Ureter (tissue), 1 donor: ENCODE data around the gene IQCF6. TPM values are rescaled to one million over a fixed set of nuclear protein-coding genes. Genes with fewer than 3 reads are reported as not detected.
"Not testable (repeated sequence)": the region's sequence is repeated elsewhere in the genome, so short reads cannot be mapped to it uniquely, and the experiment has no call there.

Source experiments
- DNase-seq: peaks from one replicate; pipeline ENCODE4 v3.0.0-alpha.2; 2020; ENCODE audit warnings: low spot score
- total RNA-seq: library from RNA; stranded (reverse); gene quantifications from one replicate; pipeline ENCODE4 v1.2.4, GENCODE V29; 2023
- donor health status: DM: yes; HTN: yes; CAD: no.

Gene IQCF6
- total RNA-seq, 1 donor from 2014 or later: not detected

- no peak for DNase-seq
Observed at GRCh38 chr3:51759203-51759602, 19.8 kb downstream of the IQCF6 start.

GRCh38 chr3:51753763-51754750 lies 25.0 kb downstream of the IQCF6 start:
- not testable (repeated sequence) for DNase-seq

- no peak for DNase-seq
Observed at GRCh38 chr3:51751287-51751686, 27.8 kb downstream of the IQCF6 start.

GRCh38 chr3:51750878-51751277 lies 28.2 kb downstream of the IQCF6 start:
- no peak for DNase-seq

DNA sequence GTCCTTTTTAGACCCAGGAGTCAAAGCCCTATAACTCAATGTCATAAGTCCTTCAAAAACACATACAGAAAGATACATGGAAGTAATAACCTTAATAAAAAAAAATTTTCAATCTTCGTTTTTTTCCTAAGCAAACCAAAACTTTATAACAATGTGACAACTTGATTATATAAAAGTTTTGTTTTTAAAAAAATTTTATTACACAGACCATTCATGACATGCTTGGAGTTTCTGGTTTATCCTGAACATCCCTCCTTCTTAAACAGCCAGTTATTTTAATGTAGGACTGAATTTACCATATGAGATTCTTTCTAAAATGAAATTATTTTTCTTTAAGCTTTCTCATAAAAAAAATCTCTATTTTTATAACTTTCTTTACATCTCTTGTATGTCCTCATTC lies 30.7 kb downstream of the IQCF6 start:
- DNase-seq: no peak

DNA sequence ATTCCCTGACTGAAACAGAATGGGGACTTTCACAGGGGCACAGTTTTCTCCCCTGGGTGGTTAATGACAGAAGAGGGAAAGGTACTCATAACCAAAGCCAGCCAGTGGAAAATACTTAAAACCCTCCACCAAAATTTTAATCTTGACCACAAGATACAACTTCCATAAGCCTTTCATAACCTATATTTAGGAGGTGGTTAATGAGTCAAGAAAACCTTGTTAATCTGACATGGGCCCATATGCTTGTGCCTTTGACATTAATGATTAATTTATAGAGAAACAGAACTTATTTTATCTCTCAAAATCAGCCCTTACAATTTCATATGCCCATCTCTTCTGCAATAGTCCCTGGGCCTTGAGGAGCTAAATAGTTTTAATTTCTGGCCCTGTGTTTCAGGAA lies 31.2 kb downstream of the IQCF6 start:
- no peak for DNase-seq

DNA sequence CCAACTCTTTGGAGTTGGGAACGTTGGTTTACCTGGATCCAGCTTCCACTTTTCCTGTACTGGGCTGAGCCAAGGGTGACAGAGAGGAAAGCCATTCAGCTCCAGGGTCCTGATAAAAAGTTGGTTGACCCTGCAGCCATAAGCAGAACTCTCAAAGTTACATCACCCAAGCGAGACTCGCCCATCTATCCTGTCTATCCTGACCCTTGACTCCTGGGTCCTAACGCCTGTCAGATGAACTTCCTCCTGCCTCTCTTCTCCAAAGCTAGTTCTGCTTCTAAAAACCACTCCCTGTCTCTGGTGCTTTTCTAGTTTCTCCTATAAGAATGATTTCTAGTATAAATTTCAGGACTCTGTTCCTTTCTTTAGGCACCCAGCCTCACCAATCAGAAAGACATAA lies 36.1 kb downstream of the IQCF6 start:
- not testable (repeated sequence) for DNase-seq

GRCh38 chr3:51742320-51742719 lies 36.7 kb downstream of the IQCF6 start:
- DNase-seq: not testable (repeated sequence)

DNA sequence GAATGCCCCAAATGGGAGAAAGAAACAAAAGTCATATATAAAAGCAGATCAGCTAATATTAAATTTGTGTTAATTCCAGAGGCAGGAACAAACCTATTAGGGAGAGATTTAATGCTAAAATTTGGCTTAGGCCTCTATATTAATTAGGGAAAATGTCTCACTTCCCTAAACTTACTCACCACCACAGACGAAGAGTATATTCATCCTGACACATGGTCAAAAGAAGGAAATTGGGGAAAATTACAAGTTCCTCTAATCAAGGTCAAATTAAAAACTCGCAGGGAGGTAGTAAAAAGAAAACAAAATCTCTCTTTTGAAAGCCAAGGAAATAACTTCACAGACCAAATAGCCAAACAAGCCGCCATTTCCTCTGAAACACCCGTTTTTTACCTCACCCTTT lies 39.9 kb downstream of the IQCF6 start:
- no peak for DNase-seq

DNA sequence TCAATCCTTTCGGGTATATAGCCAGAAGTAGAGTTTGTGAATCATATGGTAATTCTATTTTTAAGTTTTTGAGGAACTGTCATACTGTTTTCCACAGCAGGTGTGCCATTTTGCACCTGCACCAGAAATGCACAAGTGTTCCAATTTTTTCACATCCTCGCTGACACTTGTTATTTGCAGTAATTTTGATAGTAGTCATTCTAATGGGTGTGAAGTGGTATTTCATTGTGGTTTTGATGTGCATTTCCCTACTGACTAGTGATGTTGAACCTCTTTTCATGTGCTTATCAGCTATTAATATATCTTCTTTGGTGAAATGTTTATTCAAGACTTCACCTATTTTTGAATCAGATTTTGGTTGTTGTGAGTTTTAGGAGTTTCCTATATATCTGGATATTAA lies 43.1 kb downstream of the IQCF6 start:
- no peak for DNase-seq

GRCh38 chr3:51735039-51735438 lies 44.0 kb downstream of the IQCF6 start:
- no peak for DNase-seq

- DNase-seq: no peak
Observed at GRCh38 chr3:51734572-51734907, 44.5 kb downstream of the IQCF6 start.

- no peak for DNase-seq
Observed at GRCh38 chr3:51733859-51734571, 45.0 kb downstream of the IQCF6 start.

GRCh38 chr3:51729042-51729633 lies 49.9 kb downstream of the IQCF6 start:
- DNase-seq: no peak

Other genes with a start within 250 kb of the IQCF6 start
- 29.9 TPM for gene RAD54L2, start 240.5 kb downstream of the IQCF6 start, total RNA-seq
- gene TEX264, start 108.0 kb downstream of the IQCF6 start, total RNA-seq: 52.7 TPM
- 0.23 TPM for gene GRM2, start 72.2 kb downstream of the IQCF6 start, total RNA-seq
- gene IQCF2, start 82.4 kb upstream of the IQCF6 start, total RNA-seq: not detected
- gene IQCF5, start 96.4 kb upstream of the IQCF6 start, total RNA-seq: not detected
- not detected for gene IQCF1, start 124.1 kb upstream of the IQCF6 start, total RNA-seq
- gene RRP9, start 162.7 kb upstream of the IQCF6 start, total RNA-seq: 28.2 TPM
- gene PARP3, start 163.1 kb upstream of the IQCF6 start, total RNA-seq: 48.5 TPM
- 0.57 TPM for gene GPR62, start 176.1 kb upstream of the IQCF6 start, total RNA-seq
- gene PCBP4, start 188.2 kb upstream of the IQCF6 start, total RNA-seq: 40.8 TPM
- 55.3 TPM for gene ABHD14B, start 194.8 kb upstream of the IQCF6 start, total RNA-seq
- 19.4 TPM for gene ABHD14A, start 195.8 kb upstream of the IQCF6 start, total RNA-seq
- gene ACY1, start 204.3 kb upstream of the IQCF6 start, total RNA-seq: 72.8 TPM
- 1,577 TPM for gene RPL29, start 216.7 kb upstream of the IQCF6 start, total RNA-seq